Endothelial cell of coronary artery (primary cell): ENCODE data around the gene NNAT. TPM values are rescaled to one million over a fixed set of nuclear protein-coding genes. Genes with fewer than 3 reads are reported as not detected.

Experiments
- total RNA-seq: library from RNA; depleted of rRNA; stranded (reverse); fragments of >200 nt; gene quantifications from 2 replicates; pipeline ENCODE4 v1.2.3, GENCODE V29; 2014

The NNAT gene
- total RNA-seq = not detected in 2 replicates

GRCh38 chr20:37521061-37521771 lies at the start of gene NNAT:
Gene NNAT, plus strand, starts transcription at chr20:37521250. Its CDS starts 82 bp downstream, at chr20:37521332.

DNA sequence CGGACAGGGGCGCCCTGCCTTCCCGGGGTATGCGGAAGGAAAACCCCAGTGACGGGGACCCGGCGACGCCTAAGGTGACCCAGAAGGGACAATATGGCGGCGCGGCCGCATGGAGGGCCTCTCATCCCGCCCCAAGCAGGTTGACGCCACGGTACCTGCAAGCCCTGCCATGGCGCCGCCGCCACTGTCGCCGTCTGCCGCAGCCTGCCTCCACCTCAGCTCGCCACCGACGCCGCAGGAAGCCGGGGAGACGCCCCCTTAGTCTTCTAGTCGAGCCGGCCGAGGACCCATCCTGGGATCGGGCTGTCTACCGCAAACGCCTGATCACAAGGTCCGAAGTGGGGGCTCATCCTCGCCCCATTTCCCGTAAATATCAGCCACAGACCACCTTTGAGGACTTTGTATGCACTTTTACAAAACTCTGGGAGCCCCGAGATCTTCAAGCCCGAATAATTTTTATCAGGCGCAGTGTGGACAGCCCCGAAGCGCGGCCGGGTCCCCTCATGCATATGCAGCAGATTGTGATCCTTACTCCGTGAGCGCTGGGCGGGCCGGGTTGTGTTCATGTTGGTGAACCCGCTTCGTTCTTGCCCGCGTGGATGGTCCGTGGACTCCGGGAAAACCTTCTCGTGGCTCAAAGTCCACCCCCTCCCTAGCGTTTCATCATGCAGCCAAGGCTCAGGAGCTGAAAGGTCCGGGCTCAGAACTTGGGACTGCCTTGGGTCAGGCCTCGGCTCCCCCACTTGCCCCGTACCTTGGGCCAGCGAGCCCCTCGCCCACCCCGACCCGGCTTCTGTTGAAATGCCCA lies 6.8 kb downstream of the NNAT start, which contains the start of gene BLCAP:
Gene BLCAP, minus strand, starts transcription at position 239 of the 808 bp plus-strand sequence. CDS start 8,702 bp downstream, outside the sequence.

Other genes with a start within 250 kb of the NNAT start
- 11.9 and 16.0 TPM in 2 replicates for gene MANBAL, start 231.6 kb upstream of the NNAT start, total RNA-seq
- gene SRC, start 175.1 kb upstream of the NNAT start, total RNA-seq = 15.1 and 18.9 TPM in 2 replicates
- gene BLCAP, start 6.6 kb downstream of the NNAT start, total RNA-seq = 36.5 and 37.6 TPM in 2 replicates
- gene CTNNBL1, start 172.8 kb downstream of the NNAT start, total RNA-seq = 39.4 and 50.4 TPM in 2 replicates